Adrenal gland (tissue), 5 donors: ENCODE data around the gene SH3D19.

Experiments used
- CTCF ChIP-seq, 6 experiments: fragments of 450-650 bp in 4 of 6; fragments of 200-600 bp in 2 of 6; sonication (generic) in 1 of 6; IDR thresholded peaks; 1 replicate in 5 of 6; 2 replicates in 1 of 6; pipeline versions ENCODE4 v1.5.1 to v1.8.0; 2016 to 2021; ENCODE audit warnings: antibody characterized with exemption in 6 of 6, mild to moderate bottlenecking in 2 of 6, moderate library complexity in 1 of 6
- POLR2A ChIP-seq, 2 donors: fragments of 450-650 bp; IDR thresholded peaks; one replicate each; pipeline ENCODE4 v1.6.1; 2017; ENCODE audit warnings: antibody characterized with exemption in 2 of 2, mild to moderate bottlenecking in 2 of 2, moderate library complexity in 1 of 2
- donor health status: DM: no; HTN: no; CAD: no.

GRCh38 chr4:151287409-151287808 is 38.0 kb downstream of the SH3D19 start:
- TF ChIP-seq CTCF (IDR thresholded peaks at IDR 0.05) (no peak), POLR2A (IDR thresholded peaks at IDR 0.05) (no peak)
